Measurements from ENCODE around the gene RUNX1.

Gene RUNX1

GRCh38 chr21:34845521-34846451 is 203.3 kb downstream of the RUNX1 start:
- DNase-seq (ENCODE audit: low read depth): no peak
- no peak overlapping the region for H3K4me3 ChIP-seq (ENCODE audit: control insufficient read depth, low read depth, low read length)
- TF ChIP-seq CTCF (IDR thresholded peaks at IDR 0.05; ENCODE audit: control insufficient read depth, insufficient read depth, low read depth, low read length, missing control alignments): no peak

- H3K4me3 ChIP-seq (ENCODE audit: control insufficient read depth, low read depth, low read length): no peak overlapping the region
- DNase-seq (ENCODE audit: low read depth): no peak
Measured at GRCh38 chr21:34844924-34845238, 204.2 kb downstream of the RUNX1 start.

GRCh38 chr21:34844013-34844923 is 204.8 kb downstream of the RUNX1 start:
- H3K4me3 ChIP-seq (ENCODE audit: control insufficient read depth, low read depth, low read length): no peak overlapping the region
- no peak for DNase-seq (ENCODE audit: low read depth)
- no peak for TF ChIP-seq CTCF (IDR thresholded peaks at IDR 0.05; ENCODE audit: control insufficient read depth, insufficient read depth, low read depth, low read length, missing control alignments)

More at GRCh38 chr21:34844924-34845238, 204.2 kb downstream of the RUNX1 start:
- no peak for TF ChIP-seq CTCF (IDR thresholded peaks at IDR 0.05; ENCODE audit: control insufficient read depth, insufficient read depth, low read depth, low read length, missing control alignments)

- no peak for TF ChIP-seq CTCF (IDR thresholded peaks at IDR 0.05; ENCODE audit: control insufficient read depth, insufficient read depth, low read depth, low read length, missing control alignments)
- DNase-seq (ENCODE audit: low read depth): no peak
- no peak overlapping the region for H3K4me3 ChIP-seq (ENCODE audit: control insufficient read depth, low read depth, low read length)
Measured at GRCh38 chr21:34843562-34843961, 205.5 kb downstream of the RUNX1 start.

- H3K4me3 ChIP-seq (ENCODE audit: control insufficient read depth, low read depth, low read length): no peak overlapping the region
- no peak for TF ChIP-seq CTCF (IDR thresholded peaks at IDR 0.05; ENCODE audit: control insufficient read depth, insufficient read depth, low read depth, low read length, missing control alignments)
- no peak for DNase-seq (ENCODE audit: low read depth)
Measured at GRCh38 chr21:34841154-34841553, 207.9 kb downstream of the RUNX1 start.

DNA sequence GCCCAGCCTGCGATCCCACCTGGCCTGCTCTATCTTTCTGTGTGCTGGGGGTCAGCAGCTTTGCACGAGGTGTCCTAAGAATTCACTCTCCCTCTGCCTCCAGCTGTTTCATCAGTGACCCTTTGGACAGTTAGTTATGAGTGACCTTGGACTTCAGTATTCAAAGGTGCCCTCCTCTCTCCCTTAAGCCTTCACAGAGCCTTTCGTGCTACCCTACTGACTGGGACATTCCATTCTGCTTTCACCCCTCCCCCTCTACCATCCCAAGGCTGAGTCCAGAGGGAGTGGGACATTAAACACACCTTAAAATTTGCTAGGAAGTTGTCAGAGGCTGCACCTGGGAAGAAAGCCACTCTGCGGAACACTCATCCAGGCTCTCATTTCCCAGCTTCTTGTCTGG is 208.4 kb downstream of the RUNX1 start:
- DNase-seq (ENCODE audit: low read depth): no peak
- H3K4me3 ChIP-seq (ENCODE audit: control insufficient read depth, low read depth, low read length): no peak overlapping the region
- TF ChIP-seq CTCF (IDR thresholded peaks at IDR 0.05; ENCODE audit: control insufficient read depth, insufficient read depth, low read depth, low read length, missing control alignments): no peak

Measured in AG09309 (cell line).